Measurements from ENCODE around the gene MACF1.
"Not testable (repeated sequence)": the region's sequence is repeated elsewhere in the genome, so short reads cannot be mapped to it uniquely, and the experiment has no call there.

MACF1 gene, protein sequence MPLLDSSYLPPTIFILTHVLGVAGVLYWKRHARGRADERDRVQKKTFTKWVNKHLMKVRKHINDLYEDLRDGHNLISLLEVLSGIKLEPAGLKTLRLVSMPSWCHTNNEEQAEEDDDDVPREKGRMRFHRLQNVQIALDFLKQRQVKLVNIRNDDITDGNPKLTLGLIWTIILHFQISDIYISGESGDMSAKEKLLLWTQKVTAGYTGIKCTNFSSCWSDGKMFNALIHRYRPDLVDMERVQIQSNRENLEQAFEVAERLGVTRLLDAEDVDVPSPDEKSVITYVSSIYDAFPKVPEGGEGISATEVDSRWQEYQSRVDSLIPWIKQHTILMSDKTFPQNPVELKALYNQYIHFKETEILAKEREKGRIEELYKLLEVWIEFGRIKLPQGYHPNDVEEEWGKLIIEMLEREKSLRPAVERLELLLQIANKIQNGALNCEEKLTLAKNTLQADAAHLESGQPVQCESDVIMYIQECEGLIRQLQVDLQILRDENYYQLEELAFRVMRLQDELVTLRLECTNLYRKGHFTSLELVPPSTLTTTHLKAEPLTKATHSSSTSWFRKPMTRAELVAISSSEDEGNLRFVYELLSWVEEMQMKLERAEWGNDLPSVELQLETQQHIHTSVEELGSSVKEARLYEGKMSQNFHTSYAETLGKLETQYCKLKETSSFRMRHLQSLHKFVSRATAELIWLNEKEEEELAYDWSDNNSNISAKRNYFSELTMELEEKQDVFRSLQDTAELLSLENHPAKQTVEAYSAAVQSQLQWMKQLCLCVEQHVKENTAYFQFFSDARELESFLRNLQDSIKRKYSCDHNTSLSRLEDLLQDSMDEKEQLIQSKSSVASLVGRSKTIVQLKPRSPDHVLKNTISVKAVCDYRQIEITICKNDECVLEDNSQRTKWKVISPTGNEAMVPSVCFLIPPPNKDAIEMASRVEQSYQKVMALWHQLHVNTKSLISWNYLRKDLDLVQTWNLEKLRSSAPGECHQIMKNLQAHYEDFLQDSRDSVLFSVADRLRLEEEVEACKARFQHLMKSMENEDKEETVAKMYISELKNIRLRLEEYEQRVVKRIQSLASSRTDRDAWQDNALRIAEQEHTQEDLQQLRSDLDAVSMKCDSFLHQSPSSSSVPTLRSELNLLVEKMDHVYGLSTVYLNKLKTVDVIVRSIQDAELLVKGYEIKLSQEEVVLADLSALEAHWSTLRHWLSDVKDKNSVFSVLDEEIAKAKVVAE (N-terminal part only)

DNA sequence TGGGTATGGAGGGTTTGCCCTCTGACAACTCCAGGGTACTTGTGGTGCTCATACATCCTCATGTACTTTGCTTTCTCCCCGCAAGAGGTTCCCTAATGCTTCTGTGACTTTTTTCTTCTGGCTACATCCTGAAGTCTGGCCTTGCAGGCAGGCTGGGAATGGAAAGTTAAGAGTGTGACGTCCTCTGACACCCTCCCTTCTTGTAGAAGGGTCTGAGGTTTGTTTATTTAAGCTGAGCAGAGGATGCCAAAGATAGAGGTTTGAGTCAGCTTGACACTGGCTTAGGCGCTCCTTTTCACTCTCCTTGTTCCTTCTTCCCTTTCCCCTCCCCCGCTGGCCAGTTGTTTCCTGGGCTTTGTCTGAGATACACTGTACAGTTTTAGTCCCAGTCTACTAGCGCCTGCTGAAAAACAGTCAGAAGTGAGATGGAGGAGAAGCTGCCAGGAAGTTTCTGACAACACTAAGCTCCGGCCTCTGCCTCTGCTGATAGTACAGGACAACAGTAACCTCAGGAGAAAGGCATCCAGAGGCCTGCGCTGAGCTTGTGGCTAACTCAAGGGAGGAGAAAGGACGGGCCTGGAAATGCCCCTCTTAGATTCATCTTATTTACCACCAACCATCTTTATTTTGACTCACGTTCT, at the start of gene MACF1:
TSS of gene MACF1 (plus strand) at position 255 of the 641 bp plus-strand sequence. CDS start at position 583, 328 bp downstream.
- peak; percentile 69 for DNase-seq (ENCODE audit: low spot score)

DNA sequence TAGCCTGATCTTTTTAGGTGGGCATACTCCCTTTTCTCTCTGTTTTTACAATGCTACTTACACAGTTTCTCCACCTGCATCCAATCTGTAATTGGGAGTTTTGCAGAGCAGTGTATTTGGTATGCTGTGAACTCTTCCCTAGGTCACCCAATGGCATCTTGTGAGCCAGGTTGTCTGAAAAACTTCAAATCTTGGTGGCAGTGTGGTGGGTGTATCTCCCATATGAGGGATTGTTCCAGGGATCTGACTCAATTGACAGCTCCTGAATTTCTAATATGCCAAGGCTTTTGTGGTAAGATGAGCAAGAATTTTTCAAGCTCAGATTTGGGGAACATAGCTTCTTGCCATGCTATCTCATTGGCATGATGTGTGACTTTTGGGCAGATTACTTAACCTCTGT, 47.2 kb upstream of the MACF1 start:
- DNase-seq (ENCODE audit: low spot score) = no peak

DNA sequence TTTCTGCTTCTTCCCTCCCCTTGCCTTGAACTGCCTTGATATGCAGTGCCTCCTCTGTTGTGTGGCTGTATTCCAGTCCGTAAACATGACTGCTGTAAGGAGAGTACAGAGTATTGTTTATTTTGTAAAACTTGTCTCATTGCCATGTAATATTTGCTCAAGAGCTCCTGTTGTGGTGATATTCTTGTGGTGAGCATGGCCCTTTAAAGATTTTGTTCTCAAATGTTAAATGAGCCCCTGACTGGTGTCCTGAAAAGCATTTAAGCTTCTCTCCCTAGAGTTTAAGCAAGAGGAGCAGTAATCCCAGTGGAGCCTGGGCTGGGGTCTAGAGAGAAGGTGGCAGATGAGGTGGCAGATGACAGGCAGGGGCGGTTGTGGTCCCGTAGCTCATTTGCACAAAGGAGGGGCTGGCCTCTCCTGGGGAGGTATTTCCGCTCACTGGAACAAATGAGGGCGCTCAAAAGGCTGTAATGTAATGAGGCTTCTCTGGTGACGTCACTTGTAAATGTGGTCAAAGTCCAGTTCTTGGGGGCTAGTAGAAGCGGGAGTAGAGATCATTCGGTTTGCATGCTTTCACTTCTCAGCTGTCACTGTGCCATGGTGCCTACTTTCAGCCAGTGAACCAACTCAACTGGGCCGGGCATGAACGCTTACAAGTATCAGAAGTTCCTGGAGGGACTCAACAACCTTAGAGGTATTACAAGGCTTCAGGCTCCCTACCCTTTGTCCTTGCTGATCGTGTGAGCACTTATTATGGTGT, 46.0 kb upstream of the MACF1 start:
- DNase-seq (ENCODE audit: low spot score) = no peak

DNA sequence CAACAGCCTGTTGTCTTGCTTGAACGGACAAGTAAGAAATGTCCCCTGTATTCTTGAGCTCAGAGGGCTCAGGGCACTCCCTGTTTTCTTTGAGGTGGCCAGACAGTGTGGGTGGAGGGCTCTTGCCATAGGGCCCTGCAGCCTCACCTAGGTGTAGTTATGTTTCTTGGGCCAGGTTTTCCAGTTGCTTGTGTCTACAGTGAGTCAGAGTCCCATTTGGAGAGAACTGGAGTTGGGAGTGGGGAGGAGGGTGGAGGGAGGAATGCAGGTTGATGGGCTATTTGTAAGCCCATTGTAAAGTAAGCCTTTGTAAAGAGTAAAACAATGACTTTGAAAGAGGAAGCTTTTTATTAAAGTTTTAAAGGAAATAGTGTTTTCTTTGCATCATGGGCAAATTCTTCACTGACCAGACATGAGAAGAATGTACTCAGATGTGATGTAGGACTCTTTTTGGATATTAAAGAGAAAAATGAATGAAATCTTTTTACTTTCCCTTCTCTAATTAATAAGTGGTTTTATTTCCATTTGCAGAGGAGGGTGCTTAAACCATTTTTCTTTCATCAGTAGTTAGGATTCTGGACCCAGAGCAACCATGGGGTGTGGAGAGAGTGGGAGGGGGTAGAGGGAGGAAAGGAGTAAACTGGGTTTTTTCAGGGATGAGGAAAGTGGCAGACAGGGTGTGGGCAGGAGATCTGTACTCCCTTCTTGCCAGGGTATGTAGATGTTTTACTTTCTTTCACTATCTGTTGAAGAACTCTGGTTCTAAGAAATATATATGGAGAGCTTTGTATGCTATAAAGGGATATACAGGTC, 45.1 kb upstream of the MACF1 start:
- DNase-seq (ENCODE audit: low spot score) = no peak

DNA sequence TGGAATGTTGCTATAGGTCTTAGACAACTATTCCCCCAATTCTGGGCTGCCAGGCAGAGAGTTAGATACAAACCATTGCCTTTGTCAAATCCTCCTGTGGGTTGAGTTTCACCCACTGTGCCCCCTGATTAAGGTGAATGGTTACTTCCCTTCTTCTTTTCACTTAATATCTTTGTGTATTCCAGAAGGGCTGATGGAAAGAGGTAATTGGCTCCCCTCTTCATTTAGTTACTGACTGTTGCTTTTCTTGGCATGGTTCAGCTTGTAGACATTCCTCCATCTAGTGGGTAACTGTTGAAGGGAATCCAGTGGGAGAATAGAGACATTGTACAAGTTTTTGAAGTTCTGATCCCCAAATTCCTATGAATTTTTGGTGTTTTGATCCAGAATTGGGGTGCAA, 43.8 kb upstream of the MACF1 start:
- DNase-seq (ENCODE audit: low spot score) = no peak

DNA sequence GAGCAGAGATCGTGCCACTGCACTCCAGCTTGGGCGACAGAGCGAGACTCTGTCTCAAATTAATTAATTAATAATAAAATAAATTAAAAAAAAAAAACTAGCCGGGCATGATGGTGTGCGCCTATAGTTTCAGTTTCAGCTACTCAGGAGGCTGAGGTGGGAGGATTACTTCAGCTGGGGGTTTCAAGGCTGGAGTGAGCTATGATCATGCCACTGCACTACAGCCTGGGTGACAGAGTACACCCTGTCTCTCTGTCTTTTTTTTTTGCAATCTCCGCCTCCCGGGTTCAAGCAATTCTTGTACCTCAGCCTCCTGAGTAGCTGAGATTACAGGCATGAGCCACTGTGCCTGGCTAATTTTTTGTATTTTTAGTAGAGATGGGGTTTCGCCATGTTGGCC, 42.7 kb upstream of the MACF1 start:
- DNase-seq (ENCODE audit: low spot score) = not testable (repeated sequence)

DNA sequence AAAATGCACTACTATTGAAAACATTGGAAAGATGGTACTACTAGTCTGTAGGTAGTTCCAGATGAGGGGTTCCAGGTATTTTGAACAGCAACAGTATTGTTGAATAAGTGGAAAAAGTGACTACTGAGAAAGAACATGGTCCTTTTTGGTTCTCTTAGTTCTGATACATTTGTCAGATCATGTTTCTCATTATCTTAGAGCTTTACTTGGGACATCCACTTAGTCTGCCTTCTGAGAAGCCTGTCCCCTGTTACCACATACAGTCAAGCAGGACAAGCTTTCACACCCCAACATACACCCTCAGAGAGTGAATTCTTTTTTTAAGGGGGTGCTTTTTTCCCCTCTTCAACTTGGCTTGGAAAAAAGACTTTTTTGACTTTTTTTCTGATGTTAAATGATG, 41.0 kb upstream of the MACF1 start:
- no peak for DNase-seq (ENCODE audit: low spot score)

DNA sequence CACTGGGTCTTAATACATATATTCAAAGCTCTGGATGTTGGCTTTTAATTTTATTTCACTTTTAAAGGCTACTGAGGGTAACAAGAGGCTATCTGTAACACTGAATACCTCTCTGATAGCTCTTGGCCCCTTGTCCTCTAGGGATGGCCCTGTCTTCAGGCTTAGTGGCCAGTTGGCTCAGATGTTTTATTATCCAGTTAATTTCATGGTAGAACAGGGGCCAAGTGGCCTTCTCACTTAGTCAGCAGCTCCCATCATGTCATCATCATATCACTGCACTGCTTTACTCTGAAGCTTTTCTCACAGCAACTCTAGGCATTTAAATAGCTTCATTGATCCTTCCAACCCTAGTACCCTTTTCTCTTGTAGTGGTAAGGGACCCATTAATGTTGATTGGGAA, 40.2 kb upstream of the MACF1 start:
- DNase-seq (ENCODE audit: low spot score) = no peak

DNA sequence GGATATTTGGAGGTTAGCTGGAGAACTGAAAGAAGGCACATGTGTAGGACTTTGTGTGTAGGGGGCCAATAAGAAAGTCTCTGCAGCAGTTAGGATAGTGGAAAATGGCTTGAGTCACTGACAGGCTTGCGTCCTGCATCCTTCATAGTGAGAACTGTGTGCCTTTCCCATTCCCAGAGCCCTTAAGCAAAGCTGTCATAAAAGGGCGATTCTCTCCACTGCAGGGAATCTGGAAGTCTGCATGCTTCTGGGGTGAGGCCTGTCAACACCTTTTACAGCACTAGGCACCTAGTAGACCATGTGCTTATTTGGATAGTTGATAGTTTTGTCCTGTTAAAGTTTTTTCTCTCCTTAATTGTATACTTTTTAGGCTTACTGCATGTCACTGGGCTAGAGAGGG, 39.4 kb upstream of the MACF1 start:
- DNase-seq (ENCODE audit: low spot score) = no peak

DNA sequence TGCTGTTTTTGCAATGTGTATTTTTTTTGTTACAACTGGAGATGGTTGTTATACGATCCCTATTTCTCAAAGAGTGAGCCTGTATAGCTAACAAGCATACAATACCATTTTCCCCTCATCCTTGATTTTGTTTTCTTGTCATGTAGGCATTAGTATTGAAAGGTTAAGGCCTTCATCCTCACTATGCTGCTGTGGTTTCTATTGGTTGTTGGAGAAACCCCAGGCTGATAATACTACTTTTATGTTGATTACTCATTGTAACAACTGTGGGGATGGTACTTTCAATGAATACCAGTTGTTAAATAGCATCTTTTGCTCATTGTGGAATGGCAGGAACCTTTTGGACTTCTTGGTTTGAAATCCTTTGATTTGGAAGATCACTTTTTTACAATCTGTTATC, 39.0 kb upstream of the MACF1 start:
- no peak for DNase-seq (ENCODE audit: low spot score)

DNA sequence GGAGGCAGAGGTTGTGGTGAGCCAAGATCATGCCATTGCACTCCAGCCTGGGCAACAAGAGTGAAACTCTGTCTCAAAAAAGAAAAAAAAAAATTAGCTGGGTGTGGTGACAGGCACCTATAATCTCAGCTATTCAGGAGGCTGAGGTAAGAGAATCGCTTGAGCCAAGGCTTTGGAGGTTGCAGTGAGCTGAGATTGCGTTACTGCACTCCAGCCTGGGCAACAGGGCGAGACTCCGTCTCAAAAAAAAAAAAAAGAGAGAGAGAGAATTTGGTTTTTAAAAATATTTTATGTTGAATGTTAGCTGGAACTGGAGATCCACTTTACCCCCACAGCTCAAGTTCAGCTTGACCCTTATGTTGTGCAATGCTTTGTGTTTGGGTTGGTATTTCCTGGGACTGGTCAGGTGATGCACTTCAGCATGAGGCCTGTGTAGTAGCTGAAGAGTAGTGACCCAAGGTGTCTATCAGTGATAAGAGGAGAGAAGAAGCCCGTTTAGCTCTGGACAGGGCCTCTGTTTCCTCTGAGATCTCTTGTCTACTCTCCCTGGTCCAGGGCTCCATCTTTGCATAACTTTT, 36.8 kb upstream of the MACF1 start:
- no peak for DNase-seq (ENCODE audit: low spot score)

DNA sequence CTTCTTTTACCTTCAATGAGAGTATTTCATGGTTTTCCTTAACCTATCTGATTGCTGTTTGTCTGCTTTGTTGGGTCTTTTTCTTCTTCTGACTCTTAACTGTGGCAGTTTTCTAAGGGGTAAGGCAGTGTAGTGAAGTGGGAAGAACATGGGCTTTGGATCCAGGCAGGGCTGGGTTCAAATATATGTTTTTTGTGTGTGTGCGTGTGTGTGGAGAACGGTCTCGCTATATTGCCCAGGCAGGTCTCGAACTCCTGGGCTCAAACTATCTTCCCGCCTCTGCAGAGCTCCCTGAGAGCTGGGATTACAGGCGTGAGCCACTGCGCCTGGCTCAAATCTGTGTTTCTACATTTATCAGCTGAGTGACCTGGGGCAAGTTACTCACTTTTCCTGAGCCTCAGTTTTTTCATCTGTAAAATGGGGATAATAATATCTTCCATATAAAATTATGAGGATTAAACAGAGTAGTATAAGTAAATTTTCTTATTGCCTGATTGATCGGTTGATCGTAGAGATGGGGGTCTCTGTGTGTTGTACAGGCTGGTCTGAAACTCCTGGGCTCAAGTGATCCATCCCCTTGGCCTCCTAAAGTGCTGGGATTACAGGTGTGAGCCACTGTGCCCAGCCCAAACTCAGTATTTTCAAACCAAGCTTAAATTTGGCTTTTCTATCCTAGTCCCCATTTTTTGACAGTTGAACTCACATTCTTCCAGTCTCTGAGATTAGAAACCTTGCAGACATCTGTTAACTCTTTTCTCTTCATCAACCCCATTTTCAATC, 36.0 kb upstream of the MACF1 start:
- DNase-seq (ENCODE audit: low spot score) = no peak

DNA sequence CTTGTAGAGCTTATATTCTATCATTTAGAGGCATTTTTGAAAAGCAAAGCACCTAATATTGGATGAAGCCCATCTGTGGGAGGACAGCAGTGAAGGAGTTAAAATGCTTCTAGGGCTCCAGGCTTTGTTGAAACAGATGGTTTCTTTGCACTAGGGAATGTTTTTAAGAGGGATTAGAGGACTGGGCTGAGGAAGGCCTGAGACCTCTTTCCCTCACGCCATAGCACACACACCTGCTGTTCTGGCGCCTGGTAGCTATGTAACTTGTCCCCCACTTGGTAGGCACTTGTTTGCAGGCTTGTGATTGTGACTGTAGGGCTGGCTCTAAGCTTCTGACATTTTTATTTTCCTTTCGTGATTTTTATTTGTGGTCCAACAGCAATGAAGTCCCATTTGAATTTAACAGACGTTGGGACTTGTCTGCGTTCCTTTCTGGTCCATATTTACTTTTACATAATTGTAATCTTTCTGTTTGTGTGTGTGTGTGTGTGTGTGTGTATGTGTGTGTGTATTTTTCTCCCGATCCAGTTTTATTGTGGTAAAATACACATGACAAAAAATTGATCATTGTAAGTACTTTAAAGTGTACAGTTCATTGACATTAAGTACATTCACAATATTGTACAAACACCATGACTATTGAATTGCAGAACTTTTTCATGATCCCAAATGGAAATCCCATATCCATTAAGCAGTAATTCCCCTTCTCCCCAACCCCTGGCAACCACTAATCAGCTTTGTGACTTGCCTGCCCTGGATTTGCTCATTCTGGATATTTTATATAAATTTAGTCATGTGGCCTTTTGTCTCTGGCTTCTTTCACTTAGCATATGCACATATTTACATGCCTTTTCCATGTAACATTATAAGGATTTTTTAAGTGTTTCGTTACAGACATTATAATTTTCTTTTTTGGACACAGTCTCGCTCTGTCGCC, 33.5 kb upstream of the MACF1 start:
- no peak for DNase-seq (ENCODE audit: low spot score)

DNA sequence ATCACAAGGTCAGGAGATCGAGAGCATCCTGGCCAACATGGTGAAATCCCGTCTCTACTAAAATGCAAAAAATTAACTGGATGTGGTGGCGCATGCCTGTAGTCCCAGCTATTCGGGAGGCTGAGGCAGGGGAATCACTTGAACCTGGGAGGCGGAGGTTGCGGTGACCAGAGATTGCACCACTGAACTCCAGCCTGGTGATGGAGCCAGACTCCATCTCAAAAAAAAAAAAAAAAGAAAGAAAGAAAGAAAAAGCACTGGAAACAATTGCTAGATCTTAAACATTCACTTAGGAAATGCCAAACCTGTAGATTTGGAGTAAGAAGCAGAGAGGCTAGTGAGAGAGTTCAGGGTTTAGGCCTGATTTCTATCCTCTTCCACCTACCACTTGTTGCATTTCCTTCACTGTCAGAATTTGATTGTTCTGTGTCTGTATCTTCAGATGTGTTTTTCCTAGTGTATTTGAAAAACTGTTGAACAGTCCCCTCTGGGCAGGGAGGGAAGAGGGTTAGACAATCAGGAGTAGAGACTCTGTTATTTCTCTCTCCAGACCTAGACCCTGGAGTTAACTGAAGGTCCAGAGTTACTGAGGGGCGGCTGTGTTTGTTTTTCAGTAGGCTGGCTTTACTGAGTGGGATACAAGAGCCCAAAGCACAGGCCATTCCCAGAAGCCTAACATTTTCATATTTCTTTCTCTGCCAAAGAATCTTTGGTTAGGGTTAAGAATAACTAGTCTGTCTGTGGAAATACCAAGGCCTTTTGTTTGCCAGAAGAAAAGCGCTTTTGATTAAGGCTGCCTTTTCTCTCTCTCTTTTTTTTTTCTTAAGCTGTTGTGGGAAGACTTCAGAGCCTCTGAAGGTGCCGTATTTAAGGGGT, 31.1 kb upstream of the MACF1 start:
- DNase-seq (ENCODE audit: low spot score) = no peak

DNA sequence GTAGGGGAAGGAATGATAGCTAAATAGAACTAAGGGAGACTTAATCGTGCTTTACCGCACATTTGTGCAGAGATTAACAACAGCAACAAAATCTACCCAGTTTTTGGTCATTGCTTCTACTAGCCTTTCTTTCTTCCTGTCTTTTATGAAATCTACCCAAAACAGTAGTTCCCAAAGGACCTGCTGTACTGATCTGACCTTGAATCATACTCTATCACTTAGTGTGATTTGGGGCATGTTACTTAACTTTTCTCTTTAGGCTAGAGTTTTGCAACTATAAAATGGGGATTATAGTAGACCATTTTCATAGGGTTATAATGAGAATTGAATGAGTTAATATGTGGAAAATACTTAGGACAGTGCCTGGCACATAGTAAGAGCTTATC, 30.5 kb upstream of the MACF1 start:
- no peak for DNase-seq (ENCODE audit: low spot score)

DNA sequence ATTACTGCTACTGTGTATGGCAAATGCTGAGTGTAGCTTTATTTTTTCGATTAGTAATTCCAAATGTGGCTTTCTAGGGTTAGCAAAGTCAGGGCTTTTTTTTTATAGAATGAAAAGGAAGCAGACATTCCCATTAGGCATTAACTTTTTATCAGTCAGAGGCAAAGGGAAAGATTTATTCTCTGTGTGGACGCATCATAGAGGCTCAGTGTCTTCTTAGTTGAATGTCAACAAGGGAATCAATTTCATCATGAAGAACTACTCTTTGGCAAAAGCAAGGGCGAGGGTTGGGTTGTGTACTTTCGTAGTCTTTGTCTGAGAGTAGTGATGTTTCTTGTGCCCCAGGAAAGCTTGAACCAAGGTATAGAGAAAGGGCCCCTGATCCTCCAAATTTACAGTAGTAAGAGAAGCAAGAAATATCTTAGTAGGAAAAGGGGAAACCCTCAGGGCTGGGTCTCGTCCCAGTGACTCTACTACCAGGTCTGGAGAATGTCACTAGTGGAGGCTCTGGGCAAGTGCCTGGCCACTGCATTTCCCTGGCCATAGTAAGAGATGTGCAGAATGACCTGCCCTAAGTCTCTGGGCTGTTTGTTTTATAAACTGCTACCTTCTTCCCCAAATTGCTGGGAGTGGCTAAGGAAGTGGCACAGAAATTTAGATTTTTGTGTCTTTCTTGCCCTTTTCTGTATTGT, 30.0 kb upstream of the MACF1 start:
- DNase-seq (ENCODE audit: low spot score) = no peak
